ENCODE results near the gene BID.

DNA sequence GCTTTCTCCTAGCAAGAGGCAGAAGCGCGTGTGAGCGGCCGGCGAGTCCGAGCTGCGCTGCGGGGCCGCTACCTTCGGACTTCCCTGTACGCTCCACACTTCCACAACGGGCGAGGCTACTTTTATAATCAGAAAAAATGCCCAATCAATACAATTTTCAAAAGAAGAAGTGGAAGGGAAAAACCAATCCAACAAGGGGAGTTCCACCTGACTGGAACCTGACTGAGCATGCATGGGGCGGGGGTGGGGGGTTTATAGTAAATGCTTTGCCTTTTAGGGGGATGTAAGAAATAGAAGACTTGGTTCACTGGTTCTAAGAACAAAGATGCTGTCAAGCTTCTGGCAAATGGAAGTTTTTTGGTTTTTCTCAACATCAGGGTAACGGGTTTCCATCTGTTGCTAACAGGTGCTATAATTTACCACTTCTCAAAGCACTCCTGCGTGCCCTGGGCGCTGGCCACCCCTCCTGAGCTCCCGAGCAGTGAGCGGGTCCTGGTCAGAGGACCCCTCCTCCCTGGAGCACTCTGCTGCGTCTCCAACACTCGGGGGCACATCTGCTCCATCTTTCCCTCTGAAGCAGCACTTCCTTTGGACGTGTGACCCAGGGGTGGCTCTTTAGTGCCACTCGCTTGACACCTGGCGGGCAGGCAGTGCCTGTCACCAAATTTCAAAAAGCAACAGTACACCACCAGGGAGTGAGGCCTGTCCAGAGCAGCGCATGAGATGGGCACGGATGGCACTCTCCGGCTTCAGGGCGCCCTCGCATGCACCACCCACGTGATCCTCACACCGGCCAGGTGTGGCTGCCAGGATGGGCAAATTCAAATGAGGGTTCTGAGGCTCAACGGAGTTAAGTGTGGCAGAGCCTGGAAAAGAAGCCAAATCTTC, 21.6 kb upstream of the BID start:
- no peak for TF ChIP-seq POLR2AphosphoS5 (IDR thresholded peaks at IDR 0.05)
- TF ChIP-seq, protein P1, sequence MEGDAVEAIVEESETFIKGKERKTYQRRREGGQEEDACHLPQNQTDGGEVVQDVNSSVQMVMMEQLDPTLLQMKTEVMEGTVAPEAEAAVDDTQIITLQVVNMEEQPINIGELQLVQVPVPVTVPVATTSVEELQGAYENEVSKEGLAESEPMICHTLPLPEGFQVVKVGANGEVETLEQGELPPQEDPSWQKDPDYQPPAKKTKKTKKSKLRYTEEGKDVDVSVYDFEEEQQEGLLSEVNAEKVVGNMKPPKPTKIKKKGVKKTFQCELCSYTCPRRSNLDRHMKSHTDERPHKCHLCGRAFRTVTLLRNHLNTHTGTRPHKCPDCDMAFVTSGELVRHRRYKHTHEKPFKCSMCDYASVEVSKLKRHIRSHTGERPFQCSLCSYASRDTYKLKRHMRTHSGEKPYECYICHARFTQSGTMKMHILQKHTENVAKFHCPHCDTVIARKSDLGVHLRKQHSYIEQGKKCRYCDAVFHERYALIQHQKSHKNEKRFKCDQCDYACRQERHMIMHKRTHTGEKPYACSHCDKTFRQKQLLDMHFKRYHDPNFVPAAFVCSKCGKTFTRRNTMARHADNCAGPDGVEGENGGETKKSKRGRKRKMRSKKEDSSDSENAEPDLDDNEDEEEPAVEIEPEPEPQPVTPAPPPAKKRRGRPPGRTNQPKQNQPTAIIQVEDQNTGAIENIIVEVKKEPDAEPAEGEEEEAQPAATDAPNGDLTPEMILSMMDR (IDR thresholded peaks at IDR 0.05) = no peak

All from suprapubic skin (tissue), 3 donors.